ENCODE data around the gene PARVB.

The PARVB gene

DNA sequence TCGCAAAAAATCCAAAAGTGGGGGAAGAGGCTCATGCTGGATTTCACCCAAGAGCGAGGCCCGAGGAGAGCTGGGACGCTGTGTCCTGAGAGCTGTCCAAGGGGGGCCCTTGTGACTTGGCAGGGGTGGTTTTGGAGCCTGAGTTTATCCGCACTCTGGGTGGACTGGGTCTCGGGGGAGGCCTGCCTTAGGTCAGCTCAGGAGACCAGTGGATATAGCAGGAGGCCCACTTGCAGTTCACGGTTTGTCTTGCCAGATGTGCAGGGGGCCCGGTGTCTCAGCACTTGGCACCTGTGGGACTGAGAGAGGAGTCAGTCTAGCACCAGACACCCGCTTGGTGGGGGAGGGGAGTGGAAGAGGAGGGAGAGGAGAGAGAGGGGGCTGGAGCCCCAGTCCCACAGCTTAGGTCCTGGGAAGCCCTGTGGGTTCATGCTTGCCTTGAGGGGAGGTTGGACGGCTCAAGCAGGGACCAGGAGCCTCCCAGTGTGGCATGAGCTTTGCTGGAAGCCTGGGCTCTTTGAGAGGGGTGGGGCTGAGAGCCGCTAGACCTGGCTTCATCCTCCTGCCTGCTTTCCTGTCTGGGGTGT lies 33.4 kb downstream of the PARVB start:
- no peak overlapping the region for H3K4me3 ChIP-seq (ENCODE audit: low read depth, low read length)
- no peak for DNase-seq (ENCODE audit: low read depth, low spot score)
- ChIA-PET POLR2A (interaction anchor here (1.1 kb wide), 1 partner anchor 34 kb away, joined by 3 read pairs; no protein-coding TSS in a partner anchor), CTCF (interaction anchor here (0.9 to 4.5 kb wide), 6 partner anchors 13 to 570 kb away, joined by 3 to 25 read pairs (median 4); no protein-coding TSS in a partner anchor)
- TF ChIP-seq, protein P1, sequence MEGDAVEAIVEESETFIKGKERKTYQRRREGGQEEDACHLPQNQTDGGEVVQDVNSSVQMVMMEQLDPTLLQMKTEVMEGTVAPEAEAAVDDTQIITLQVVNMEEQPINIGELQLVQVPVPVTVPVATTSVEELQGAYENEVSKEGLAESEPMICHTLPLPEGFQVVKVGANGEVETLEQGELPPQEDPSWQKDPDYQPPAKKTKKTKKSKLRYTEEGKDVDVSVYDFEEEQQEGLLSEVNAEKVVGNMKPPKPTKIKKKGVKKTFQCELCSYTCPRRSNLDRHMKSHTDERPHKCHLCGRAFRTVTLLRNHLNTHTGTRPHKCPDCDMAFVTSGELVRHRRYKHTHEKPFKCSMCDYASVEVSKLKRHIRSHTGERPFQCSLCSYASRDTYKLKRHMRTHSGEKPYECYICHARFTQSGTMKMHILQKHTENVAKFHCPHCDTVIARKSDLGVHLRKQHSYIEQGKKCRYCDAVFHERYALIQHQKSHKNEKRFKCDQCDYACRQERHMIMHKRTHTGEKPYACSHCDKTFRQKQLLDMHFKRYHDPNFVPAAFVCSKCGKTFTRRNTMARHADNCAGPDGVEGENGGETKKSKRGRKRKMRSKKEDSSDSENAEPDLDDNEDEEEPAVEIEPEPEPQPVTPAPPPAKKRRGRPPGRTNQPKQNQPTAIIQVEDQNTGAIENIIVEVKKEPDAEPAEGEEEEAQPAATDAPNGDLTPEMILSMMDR (IDR thresholded peaks at IDR 0.05; ENCODE audit: insufficient read depth, low read length, missing control alignments): no peak

DNA sequence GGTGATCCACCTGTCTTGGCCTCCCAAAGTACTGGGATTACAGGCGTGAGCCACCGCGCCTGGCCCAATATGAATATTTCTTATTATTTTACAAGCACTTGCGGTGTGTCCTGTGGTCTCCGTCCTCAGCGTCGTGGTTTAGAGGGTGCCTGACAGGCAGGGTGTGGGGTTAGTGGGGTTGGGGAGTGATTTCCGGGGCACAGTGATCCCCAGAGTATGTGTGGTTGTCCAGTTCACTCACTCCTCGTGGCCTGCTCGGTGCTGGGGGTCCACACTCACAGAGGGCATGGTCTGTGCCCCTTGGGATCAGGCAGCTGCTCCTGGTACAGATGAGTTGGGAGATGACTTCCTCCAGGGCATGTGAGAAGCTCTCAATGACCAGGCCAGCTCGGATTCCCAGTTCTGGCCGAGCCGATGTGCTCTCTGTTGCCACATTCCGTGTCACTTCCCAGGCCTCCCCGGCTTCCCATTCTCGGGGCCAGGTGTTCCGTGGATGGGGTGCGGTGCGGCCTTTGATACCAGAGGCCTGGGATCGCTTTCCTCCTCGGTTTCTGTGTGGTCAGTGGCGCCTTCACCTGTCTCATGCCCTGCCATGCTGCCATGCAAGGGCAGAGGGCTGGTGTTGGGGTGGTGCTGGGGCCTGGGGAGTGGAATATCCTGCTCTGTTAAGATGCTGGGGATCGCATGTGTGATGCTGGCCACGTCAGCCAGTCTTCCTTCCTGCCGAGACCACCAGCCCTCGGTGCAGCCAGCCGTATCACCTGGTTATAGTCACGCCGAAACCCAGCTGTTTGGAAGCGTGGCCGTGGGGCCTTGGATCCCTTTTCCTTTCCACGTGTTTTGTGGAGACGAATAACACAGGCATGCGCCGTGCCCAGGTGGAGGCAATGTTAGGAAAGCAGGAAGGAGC lies 39.6 kb downstream of the PARVB start:
- ChIA-PET CTCF (interaction anchor here (0.6 to 3.2 kb wide), 5 partner anchors 14 to 562 kb away, joined by 3 to 21 read pairs (median 3); no protein-coding TSS in a partner anchor), POLR2A (no interaction called here)
- DNase-seq (ENCODE audit: low read depth, low spot score): no peak
- TF ChIP-seq, protein P1 (IDR thresholded peaks at IDR 0.05; ENCODE audit: insufficient read depth, low read length, missing control alignments): no peak
- H3K4me3 ChIP-seq (ENCODE audit: low read depth, low read length): no peak overlapping the region

DNA sequence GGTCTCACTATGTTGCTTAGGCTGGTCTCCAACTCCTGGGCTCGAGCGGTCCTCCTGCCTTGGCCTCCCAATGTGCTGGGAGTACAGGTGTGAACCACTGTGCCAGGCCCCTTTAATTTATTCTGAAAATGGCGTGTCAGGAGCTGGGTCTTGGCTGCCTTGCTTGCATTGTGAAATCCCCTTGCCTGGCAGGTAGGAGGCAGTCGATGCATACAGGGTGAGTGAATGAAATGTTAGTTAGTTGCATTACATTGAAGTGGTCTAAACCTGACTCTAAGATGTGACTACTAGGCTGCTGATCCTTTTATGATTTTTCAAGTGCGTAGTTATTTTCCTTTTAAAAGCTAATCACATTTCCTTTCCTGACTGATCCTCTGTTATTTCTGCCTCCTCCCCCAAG lies 42.9 kb downstream of the PARVB start:
- TF ChIP-seq, protein P1 (IDR thresholded peaks at IDR 0.05; ENCODE audit: insufficient read depth, low read length, missing control alignments): no peak
- ChIA-PET POLR2A (no interaction called here), CTCF (interaction anchor here (6.4 to 8.3 kb wide), 2 partner anchors 15 to 74 kb away, joined by 30 to 64 read pairs; no protein-coding TSS in a partner anchor)
- H3K4me3 ChIP-seq (ENCODE audit: low read depth, low read length): no peak overlapping the region
- DNase-seq (ENCODE audit: low read depth, low spot score): no peak

DNA sequence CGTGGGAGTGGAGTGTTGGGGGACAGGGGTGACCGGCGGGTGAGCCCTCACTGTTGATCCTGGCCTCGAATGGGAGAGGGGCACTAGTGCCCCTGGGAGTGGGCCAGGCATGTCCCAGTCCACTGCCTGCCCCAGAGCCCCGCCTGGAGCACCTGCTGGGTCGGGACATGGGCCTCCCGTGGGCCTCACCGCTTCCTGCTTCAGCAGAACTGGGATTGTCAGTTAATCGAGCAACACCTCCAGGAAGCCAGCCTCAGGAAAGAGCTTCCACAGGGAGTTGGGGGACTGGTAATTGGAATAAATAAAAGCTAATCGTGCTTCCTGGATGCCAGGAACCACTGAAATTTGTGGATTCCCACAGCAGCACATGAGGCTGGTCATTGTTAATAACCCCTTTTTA lies 43.8 kb downstream of the PARVB start:
- POLR2A ChIA-PET: no interaction called here
- no peak overlapping the region for H3K4me3 ChIP-seq (ENCODE audit: low read depth, low read length)
- CTCF ChIA-PET: interaction anchor here (6.4 to 8.3 kb wide), 2 partner anchors 15 to 74 kb away, joined by 30 to 64 read pairs; no protein-coding TSS in a partner anchor
- TF ChIP-seq, protein P1 (IDR thresholded peaks at IDR 0.05; ENCODE audit: insufficient read depth, low read length, missing control alignments): no peak
- DNase-seq (ENCODE audit: low read depth, low spot score): no peak

DNA sequence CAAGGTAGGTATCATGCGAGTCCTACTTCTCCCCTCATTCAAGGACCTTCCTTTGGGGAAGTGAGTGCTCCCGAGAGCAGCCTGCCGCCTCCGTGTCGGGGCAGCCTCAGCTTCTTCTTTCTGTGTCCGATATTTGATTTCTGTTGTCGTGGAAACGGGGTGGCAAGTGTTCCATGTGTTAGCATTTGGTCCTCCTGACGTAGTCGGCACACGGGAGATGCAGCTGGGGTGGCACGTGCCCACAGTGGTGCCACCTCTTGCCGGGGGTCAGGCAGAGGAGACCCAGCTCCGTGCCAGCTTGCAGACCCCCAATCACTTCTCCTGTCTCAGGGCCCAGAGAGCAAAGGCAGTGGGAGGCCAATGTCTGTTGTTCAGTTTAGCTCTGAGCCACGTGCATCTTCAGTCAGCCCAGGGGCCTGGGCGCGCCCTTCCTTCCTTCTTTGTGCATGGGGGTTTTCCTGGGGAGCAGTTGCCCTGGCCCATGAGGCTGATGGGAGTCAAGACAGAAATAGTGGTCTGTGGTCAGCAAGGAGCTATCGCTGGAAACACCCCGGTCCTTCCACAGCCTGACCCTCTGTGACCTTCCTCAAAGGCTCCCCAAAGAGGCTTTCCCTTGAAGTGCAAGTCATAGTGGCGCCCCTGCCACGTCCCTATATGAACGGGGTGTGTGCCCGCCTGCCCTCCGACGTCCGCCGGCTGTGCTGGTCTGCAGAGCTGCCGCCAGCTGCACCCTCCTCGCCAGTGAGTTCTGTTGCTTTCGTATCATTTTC lies 44.5 kb downstream of the PARVB start:
- DNase-seq (ENCODE audit: low read depth, low spot score): no peak
- no peak overlapping the region for H3K4me3 ChIP-seq (ENCODE audit: low read depth, low read length)
- POLR2A ChIA-PET: no interaction called here
- TF ChIP-seq, protein P1 (IDR thresholded peaks at IDR 0.05; ENCODE audit: insufficient read depth, low read length, missing control alignments): no peak
- CTCF ChIA-PET: interaction anchor here (6.4 to 8.3 kb wide), 2 partner anchors 14 to 75 kb away, joined by 30 to 64 read pairs; no protein-coding TSS in a partner anchor
